ENCODE results near the gene LBP.

The LBP gene

GRCh38 chr20:38423541-38423940, 77.3 kb downstream of the LBP start:
- Histone ChIP-seq H3K36me3 (ENCODE audit: control insufficient read depth, insufficient read depth, low read length) (peaks cover 76% of the 10 kb centered on the region), H3K27me3 (replicated peaks; ENCODE audit: control insufficient read depth, insufficient read depth, low read length) (no peaks in the 10 kb centered on the region), H3K4me3 (replicated peaks; ENCODE audit: low read depth, low read length) (no peak overlapping the region)
- no peak for DNase-seq (ENCODE audit: extremely low read depth, insufficient read length)
- no peak for TF ChIP-seq CTCF (IDR thresholded peaks at IDR 0.05; ENCODE audit: insufficient read depth, low read length, poor library complexity, severe bottlenecking)

GRCh38 chr20:38424401-38424800, 78.1 kb downstream of the LBP start:
- Histone ChIP-seq H3K36me3 (ENCODE audit: control insufficient read depth, insufficient read depth, low read length) (peaks cover 75% of the 10 kb centered on the region), H3K27me3 (replicated peaks; ENCODE audit: control insufficient read depth, insufficient read depth, low read length) (no peaks in the 10 kb centered on the region), H3K4me3 (replicated peaks; ENCODE audit: low read depth, low read length) (no peak overlapping the region)
- no peak for TF ChIP-seq CTCF (IDR thresholded peaks at IDR 0.05; ENCODE audit: insufficient read depth, low read length, poor library complexity, severe bottlenecking)
- DNase-seq (ENCODE audit: extremely low read depth, insufficient read length) = no peak

- no peak for TF ChIP-seq CTCF (IDR thresholded peaks at IDR 0.05; ENCODE audit: insufficient read depth, low read length, poor library complexity, severe bottlenecking)
- peaks cover 75% of the 10 kb centered on the region for H3K36me3 ChIP-seq (ENCODE audit: control insufficient read depth, insufficient read depth, low read length)
- no peak for DNase-seq (ENCODE audit: extremely low read depth, insufficient read length)
Observed at GRCh38 chr20:38426006-38426897, 80.0 kb downstream of the LBP start.

More at GRCh38 chr20:38426006-38426897, 80.0 kb downstream of the LBP start:
- Histone ChIP-seq H3K4me3 (replicated peaks; ENCODE audit: low read depth, low read length) (no peak overlapping the region), H3K27me3 (replicated peaks; ENCODE audit: control insufficient read depth, insufficient read depth, low read length) (no peaks in the 10 kb centered on the region)

All from GM06990 (cell line).